HG02884 (cell line): Measurements from ENCODE around the gene IGLL1.
"Not testable (repeated sequence)": the region's sequence is repeated elsewhere in the genome, so short reads cannot be mapped to it uniquely, and the experiment has no call there.

Experiments
- ATAC-seq: cut with Tn5 transposase; IDR thresholded peaks from one replicate; pipeline ENCODE4 v1.9.1; 2021; ENCODE audit warnings: mild to moderate bottlenecking, moderate library complexity; ENCODE audit not compliant: unreplicated experiment

IGLL1 gene

GRCh38 chr22:23564276-23564675, 15.8 kb downstream of the IGLL1 start:
- no peak for ATAC-seq

GRCh38 chr22:23563111-23563510, 17.0 kb downstream of the IGLL1 start:
- no peak for ATAC-seq

- no peak for ATAC-seq
Measured at GRCh38 chr22:23562186-23562585, 17.9 kb downstream of the IGLL1 start.

- not testable (repeated sequence) for ATAC-seq
Measured at GRCh38 chr22:23561025-23561510, 19.0 kb downstream of the IGLL1 start.

GRCh38 chr22:23560215-23560614, 19.9 kb downstream of the IGLL1 start:
- ATAC-seq = not testable (repeated sequence)

- ATAC-seq = no peak
Measured at GRCh38 chr22:23557467-23557866, 22.6 kb downstream of the IGLL1 start.

GRCh38 chr22:23557036-23557435, 23.1 kb downstream of the IGLL1 start:
- ATAC-seq = no peak

GRCh38 chr22:23556026-23556620, 24.0 kb downstream of the IGLL1 start:
- ATAC-seq = no peak

GRCh38 chr22:23555118-23555517, 25.0 kb downstream of the IGLL1 start:
- no peak for ATAC-seq

GRCh38 chr22:23553924-23554870, 25.9 kb downstream of the IGLL1 start:
- no peak for ATAC-seq

GRCh38 chr22:23553438-23553837, 26.7 kb downstream of the IGLL1 start:
- ATAC-seq = no peak

- ATAC-seq = no peak
Measured at GRCh38 chr22:23552573-23552972, 27.5 kb downstream of the IGLL1 start.

GRCh38 chr22:23551385-23551784, 28.7 kb downstream of the IGLL1 start:
- ATAC-seq = no peak

- ATAC-seq = no peak
Measured at GRCh38 chr22:23550049-23550650, 29.9 kb downstream of the IGLL1 start.

GRCh38 chr22:23549198-23549595, 30.9 kb downstream of the IGLL1 start:
- ATAC-seq = no peak

GRCh38 chr22:23548501-23549197, 31.4 kb downstream of the IGLL1 start:
- no peak for ATAC-seq

GRCh38 chr22:23547818-23548500, 32.1 kb downstream of the IGLL1 start:
- no peak for ATAC-seq

- not testable (repeated sequence) for ATAC-seq
Measured at GRCh38 chr22:23547382-23547781, 32.7 kb downstream of the IGLL1 start.

GRCh38 chr22:23544852-23545251, 35.2 kb downstream of the IGLL1 start:
- ATAC-seq = no peak

- ATAC-seq = not testable (repeated sequence)
Measured at GRCh38 chr22:23543506-23544000, 36.5 kb downstream of the IGLL1 start.
